ENCODE measurements around the gene SLC5A6.

DNA sequence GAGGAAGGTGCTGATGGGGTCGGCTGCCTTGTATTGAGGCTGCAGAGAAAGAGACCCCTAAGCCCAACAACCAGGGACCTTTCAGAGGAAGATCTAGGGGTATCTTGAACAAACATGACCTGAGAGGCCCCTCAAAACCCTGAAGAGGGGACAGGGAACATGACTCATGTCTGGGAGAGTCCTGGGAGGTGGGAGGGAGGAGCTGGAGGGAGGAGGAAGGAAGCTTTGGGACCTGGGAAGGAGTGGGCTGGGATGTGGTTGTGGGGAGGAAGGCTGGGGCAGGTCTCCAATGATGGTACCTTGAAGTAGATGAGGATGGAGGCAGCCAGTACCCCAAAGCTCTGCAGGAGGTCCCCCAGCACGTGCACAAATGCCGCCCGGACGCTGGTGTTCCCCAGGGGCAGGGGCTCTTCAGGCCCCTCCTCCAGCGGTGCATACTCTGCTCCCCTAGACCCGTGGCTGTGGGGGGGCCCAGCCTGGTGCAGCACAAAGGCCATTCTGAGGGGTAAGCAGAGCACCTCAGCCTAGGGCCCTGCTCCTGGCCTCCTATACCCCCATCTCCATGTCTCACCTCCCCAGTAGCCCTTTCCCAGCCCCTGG lies 44.9 kb upstream of the SLC5A6 start:
- no peak for TF ChIP-seq FOXM1 (IDR thresholded peaks at IDR 0.05; ENCODE audit: borderline replicate concordance)
- TF ChIP-seq ZNF384 (IDR thresholded peaks at IDR 0.05) = no peak
- TF ChIP-seq SUZ12 (IDR thresholded peaks at IDR 0.05) = no peak
- TF ChIP-seq FOXA1 (IDR thresholded peaks at IDR 0.05) = no peak

Measured in HEK293T (cell line).